PC-9 (cell line): ENCODE data around the gene LETM1.

Experiments used
- EZH2 ChIP-seq: fragments of 200-600 bp; sonication (generic); IDR thresholded peaks from 2 replicates; pipeline ENCODE4 v1.8.0; 2017; ENCODE audit warnings: antibody characterized with exemption, low read depth
- TF ChIP-seq, protein P1 (sequence below): fragments of 200-600 bp; sonication (generic); conservative IDR thresholded peaks from 2 replicates; pipeline ENCODE4 v1.6.1; 2017; ENCODE audit warnings: mixed run types, antibody characterized with exemption, mild to moderate bottlenecking, moderate library complexity

DNA sequence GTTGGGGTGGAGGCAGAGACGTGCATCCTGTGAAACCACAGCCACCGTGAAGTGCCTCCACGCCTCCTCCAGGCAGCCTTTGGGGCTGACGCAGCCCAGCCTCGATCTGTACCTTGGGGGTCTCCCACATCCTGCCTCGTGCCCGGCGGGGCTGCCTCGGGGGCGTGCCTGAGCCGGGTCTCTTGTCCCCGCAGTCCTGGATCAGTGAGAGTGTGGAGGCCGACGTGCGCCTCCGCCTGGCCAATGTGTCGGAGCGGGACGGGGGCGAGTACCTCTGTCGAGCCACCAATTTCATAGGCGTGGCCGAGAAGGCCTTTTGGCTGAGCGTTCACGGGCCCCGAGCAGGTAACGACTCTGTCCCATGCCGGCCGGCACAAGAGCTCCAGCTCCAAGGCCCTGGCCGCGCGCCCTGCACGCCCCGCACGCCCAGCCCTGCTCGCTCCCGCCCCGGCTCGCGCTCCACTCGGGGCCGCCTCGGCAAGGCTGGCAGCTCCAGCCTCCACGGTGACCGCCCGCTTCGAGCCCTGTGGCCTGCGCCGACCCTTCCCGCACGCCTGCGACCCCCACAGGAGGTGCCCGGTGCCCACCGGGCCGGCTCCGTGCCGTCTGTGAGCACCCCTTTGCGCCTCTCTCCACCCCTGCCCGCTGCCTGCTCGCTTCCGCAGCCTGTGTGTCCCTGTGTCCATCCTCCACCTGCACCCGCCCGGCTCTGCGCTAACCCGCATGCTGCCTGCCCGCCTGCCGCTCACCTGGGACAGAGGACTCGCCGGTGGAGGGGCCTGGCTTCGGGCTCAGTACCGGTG is 53.0 kb downstream of the LETM1 start:
- TF ChIP-seq, protein P1, sequence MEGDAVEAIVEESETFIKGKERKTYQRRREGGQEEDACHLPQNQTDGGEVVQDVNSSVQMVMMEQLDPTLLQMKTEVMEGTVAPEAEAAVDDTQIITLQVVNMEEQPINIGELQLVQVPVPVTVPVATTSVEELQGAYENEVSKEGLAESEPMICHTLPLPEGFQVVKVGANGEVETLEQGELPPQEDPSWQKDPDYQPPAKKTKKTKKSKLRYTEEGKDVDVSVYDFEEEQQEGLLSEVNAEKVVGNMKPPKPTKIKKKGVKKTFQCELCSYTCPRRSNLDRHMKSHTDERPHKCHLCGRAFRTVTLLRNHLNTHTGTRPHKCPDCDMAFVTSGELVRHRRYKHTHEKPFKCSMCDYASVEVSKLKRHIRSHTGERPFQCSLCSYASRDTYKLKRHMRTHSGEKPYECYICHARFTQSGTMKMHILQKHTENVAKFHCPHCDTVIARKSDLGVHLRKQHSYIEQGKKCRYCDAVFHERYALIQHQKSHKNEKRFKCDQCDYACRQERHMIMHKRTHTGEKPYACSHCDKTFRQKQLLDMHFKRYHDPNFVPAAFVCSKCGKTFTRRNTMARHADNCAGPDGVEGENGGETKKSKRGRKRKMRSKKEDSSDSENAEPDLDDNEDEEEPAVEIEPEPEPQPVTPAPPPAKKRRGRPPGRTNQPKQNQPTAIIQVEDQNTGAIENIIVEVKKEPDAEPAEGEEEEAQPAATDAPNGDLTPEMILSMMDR, result no peak
- no peak for TF ChIP-seq EZH2
